SK-N-SH (cell line): ENCODE results near the gene ING5. TPM values are rescaled to one million over a fixed set of nuclear protein-coding genes. Genes with fewer than 3 reads are reported as not detected.

Source experiments
- CTCF ChIA-PET: fragments of 300-600, 350-600 bp; formaldehyde crosslinking; extraction: SDS; loops from one replicate; lab custom pipeline; 2021; lab: Yijun Ruan, JAX
- POLR2A ChIA-PET: fragments of 350-600 bp; sonication (Branson Sonifier 250); formaldehyde crosslinking; extraction: SDS; loops from one replicate; lab custom pipeline; 2020; ENCODE audit warnings: antibody characterized with exemption, inconsistent platforms; lab: Yijun Ruan, JAX
- DNase-seq: peaks from one replicate; pipeline ENCODE4 v3.0.0; 2012
- H2AFZ ChIP-seq: fragments of 200-600 bp; sonication (generic); 2 replicates; pipeline ENCODE4 v1.8.1; 2016; ENCODE audit warnings: antibody characterized with exemption, mild to moderate bottlenecking, low read depth
- H3F3A ChIP-seq: fragments of 200-600 bp; sonication (generic); replicated peaks from 2 replicates; pipeline ENCODE3; 2016; ENCODE audit warnings: antibody characterized with exemption, mild to moderate bottlenecking; ENCODE audit not compliant: insufficient read depth
- H3K27ac ChIP-seq, 2 experiments: fragments of 200-500 bp in 1 of 2; fragments of 200-600 bp in 1 of 2; sonication (Bioruptor generic) in 1 of 2; sonication (generic), shearing (Covaris generic) in 1 of 2; 2 replicates each; pipeline versions ENCODE4 v1.5.1 to v1.6.1; 2014 to 2016; ENCODE audit warnings: low read depth in 2 of 2, inconsistent platforms in 1 of 2, low read length in 1 of 2, mild to moderate bottlenecking in 1 of 2, mixed read lengths in 1 of 2
- H3K27me3 ChIP-seq: fragments of 200-600 bp; sonication (generic), shearing (Covaris generic); 2 replicates; pipeline ENCODE4 v1.6.1; 2016; ENCODE audit warnings: mixed run types; ENCODE audit not compliant: insufficient read depth
- H3K36me3 ChIP-seq, 2 experiments: fragments of 200-500 bp in 1 of 2; fragments of 200-600 bp in 1 of 2; sonication (Bioruptor generic) in 1 of 2; sonication (generic) in 1 of 2; replicated peaks in 1 of 2; 2 replicates each; pipeline versions ENCODE3 to v1.5.1; 2014 to 2016; ENCODE audit warnings: low read length in 1 of 2, mild to moderate bottlenecking in 1 of 2; ENCODE audit not compliant: insufficient read depth in 2 of 2, control insufficient read depth in 1 of 2
- H3K4me1 ChIP-seq, 2 experiments: fragments of 200-500 bp in 1 of 2; fragments of 200-600 bp in 1 of 2; sonication (Bioruptor generic) in 1 of 2; sonication (generic), shearing (Covaris generic) in 1 of 2; 2 replicates each; pipeline versions ENCODE4 v1.5.1 to v1.6.1; 2014 to 2016; ENCODE audit warnings: low read depth in 1 of 2, low read length in 1 of 2, mixed run types in 1 of 2; ENCODE audit not compliant: insufficient read depth in 2 of 2, control insufficient read depth in 1 of 2
- H3K4me2 ChIP-seq: fragments of 200-600 bp; sonication (generic), shearing (Covaris generic); 2 replicates; pipeline ENCODE4 v1.6.1; 2017; ENCODE audit warnings: mixed run types
- H3K4me3 ChIP-seq, 2 experiments: fragments of 200-500 bp in 1 of 2; fragments of 200-600 bp in 1 of 2; sonication (Bioruptor generic) in 1 of 2; sonication (generic), shearing (Covaris generic) in 1 of 2; 2 replicates each; pipeline versions ENCODE4 v1.5.1 to v1.8.1; 2014 to 2016; ENCODE audit warnings: low read depth in 2 of 2, inconsistent platforms in 1 of 2, low read length in 1 of 2, mild to moderate bottlenecking in 1 of 2, mixed read lengths in 1 of 2, moderate library complexity in 1 of 2
- H3K79me2 ChIP-seq: fragments of 200-600 bp; sonication (generic); 2 replicates; pipeline ENCODE4 v1.8.1; 2017; ENCODE audit warnings: mild to moderate bottlenecking; ENCODE audit not compliant: insufficient read depth
- H3K9ac ChIP-seq: fragments of 200-600 bp; sonication (generic); 2 replicates; pipeline ENCODE4 v1.6.1; 2017; ENCODE audit warnings: mixed run types
- H3K9me2 ChIP-seq: fragments of 200-600 bp; sonication (generic); 2 replicates; pipeline ENCODE4 v1.6.1; 2017; ENCODE audit warnings: mixed run types
- H3K9me3 ChIP-seq: fragments of 200-600 bp; sonication (generic); 2 replicates; pipeline ENCODE4 v1.6.1; 2017; ENCODE audit warnings: mixed run types, mild to moderate bottlenecking, moderate library complexity
- H4K20me1 ChIP-seq: fragments of 200-600 bp; sonication (generic); 2 replicates; pipeline ENCODE4 v1.6.1; 2017; ENCODE audit warnings: mild to moderate bottlenecking, mixed run types; ENCODE audit not compliant: insufficient read depth
- MAX ChIP-seq: IDR thresholded peaks from 2 replicates; pipeline ENCODE4 v1.4.0; 2012; ENCODE audit warnings: low read depth
- MXI1 ChIP-seq: IDR thresholded peaks from 2 replicates; pipeline ENCODE4 v1.6.1; 2012; ENCODE audit warnings: mild to moderate bottlenecking, low read depth, low read length, improper control_type of control experiment
- POLR2AphosphoS5 ChIP-seq: IDR thresholded peaks from 2 replicates; pipeline ENCODE4 v1.6.1; 2012; ENCODE audit warnings: low read depth, low read length
- RAD21 ChIP-seq: IDR thresholded peaks from 2 replicates; pipeline ENCODE4 v1.6.1; 2012; ENCODE audit warnings: mild to moderate bottlenecking, low read length
- SIN3A ChIP-seq: IDR thresholded peaks from 2 replicates; pipeline ENCODE4 v1.6.1; 2012; ENCODE audit warnings: low read depth, mild to moderate bottlenecking, low read length, moderate library complexity, borderline replicate concordance
- TCF12 ChIP-seq: IDR thresholded peaks from 2 replicates; pipeline ENCODE4 v1.4.0; 2012
- WGBS: methylation state at CpG from one replicate; pipeline ENCODE4 v1.1.6; 2017; ENCODE audit warnings: low lambda C conversion rate; 5-methylcytosine and 5-hydroxymethylcytosine counted together
- polyA plus RNA-seq, 3 experiments: library from polyadenylated mRNA; depleted of rRNA; stranded (reverse); fragments of >200 nt; gene quantifications; 2 replicates each; pipeline ENCODE4 v1.2.3, GENCODE V29; 2012
- TF ChIP-seq, protein P1 (sequence below): fragments of 150-350 bp; IDR thresholded peaks from 2 replicates; pipeline ENCODE4 v1.6.1; 2016; ENCODE audit warnings: mild to moderate bottlenecking, low read depth, low read length
- TF ChIP-seq, protein P2 (sequence below): IDR thresholded peaks from 2 replicates; pipeline ENCODE4 v1.4.0; 2012; ENCODE audit warnings: low read depth, borderline replicate concordance
- TF ChIP-seq, protein P3 (sequence below): fragments of 200-600 bp; sonication (generic); IDR thresholded peaks from 2 replicates; pipeline ENCODE4 v1.6.1; 2017; ENCODE audit warnings: antibody characterized with exemption, mild to moderate bottlenecking, moderate library complexity
- TF ChIP-seq, protein P4 (sequence below): fragments of 150-350 bp; IDR thresholded peaks from 2 replicates; pipeline ENCODE4 v1.6.1; 2017; ENCODE audit warnings: antibody characterized with exemption, low read length, low read depth, borderline replicate concordance

ING5 gene
- polyA plus RNA-seq, 1 of the 3 experiments (the other 2 are of a cell fraction): 56.3 TPM

- Histone ChIP-seq H3K4me3 (peak overlapping the region; percentile 60 to 75), H3K36me3 (peaks cover 8 to 16% of the 10 kb centered on the region in 2 experiments), H4K20me1 (peaks cover 8% of the 10 kb centered on the region; the same call in 1 of the 2 replicates), H3K4me1 (peaks cover 0 to 11% of the 10 kb centered on the region in 2 experiments; a peak in 1 of 4 replicates), H2AFZ (0 out of 2 replicates have a peak overlapping the region, but pooled peaks have one; percentile 30), H3K79me2 (peaks cover 26% of the 10 kb centered on the region; the same call in 1 of the 2 replicates), H3K9ac (peak overlapping the region; percentile 85; the same call in 1 of the 2 replicates), H3K27me3 (no peaks in the 10 kb centered on the region), H3K9me3 (no peaks in the 10 kb centered on the region), H3K4me2 (peak overlapping the region; percentile 99), H3K9me2 (no peaks in the 10 kb centered on the region), H3K27ac (peak overlapping the region; percentile 83 to 86; a peak in 3 of 4 replicates), H3F3A (peaks cover 12% of the 10 kb centered on the region)
- ChIA-PET CTCF (interaction anchor here (0.7 to 4.9 kb wide), 7 partner anchors 11 to 178 kb away, joined by 3 to 58 read pairs (median 7); partner anchors contain the start of gene RTP5), POLR2A (interaction anchor here (0.7 to 2.8 kb wide), 8 partner anchors 8 to 180 kb away, joined by 3 to 14 read pairs (median 4); partner anchors contain the start of gene D2HGDH)
- peak; percentile 94 for TF ChIP-seq MAX
- TF ChIP-seq RAD21: peak; percentile 49
- TF ChIP-seq TCF12: 0 out of 2 replicates have a peak, but pooled peaks have one; percentile 14
- peak; percentile 90 for TF ChIP-seq MXI1
- TF ChIP-seq, protein P1, sequence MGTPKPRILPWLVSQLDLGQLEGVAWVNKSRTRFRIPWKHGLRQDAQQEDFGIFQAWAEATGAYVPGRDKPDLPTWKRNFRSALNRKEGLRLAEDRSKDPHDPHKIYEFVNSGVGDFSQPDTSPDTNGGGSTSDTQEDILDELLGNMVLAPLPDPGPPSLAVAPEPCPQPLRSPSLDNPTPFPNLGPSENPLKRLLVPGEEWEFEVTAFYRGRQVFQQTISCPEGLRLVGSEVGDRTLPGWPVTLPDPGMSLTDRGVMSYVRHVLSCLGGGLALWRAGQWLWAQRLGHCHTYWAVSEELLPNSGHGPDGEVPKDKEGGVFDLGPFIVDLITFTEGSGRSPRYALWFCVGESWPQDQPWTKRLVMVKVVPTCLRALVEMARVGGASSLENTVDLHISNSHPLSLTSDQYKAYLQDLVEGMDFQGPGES: no peak
- TF ChIP-seq, protein P2, sequence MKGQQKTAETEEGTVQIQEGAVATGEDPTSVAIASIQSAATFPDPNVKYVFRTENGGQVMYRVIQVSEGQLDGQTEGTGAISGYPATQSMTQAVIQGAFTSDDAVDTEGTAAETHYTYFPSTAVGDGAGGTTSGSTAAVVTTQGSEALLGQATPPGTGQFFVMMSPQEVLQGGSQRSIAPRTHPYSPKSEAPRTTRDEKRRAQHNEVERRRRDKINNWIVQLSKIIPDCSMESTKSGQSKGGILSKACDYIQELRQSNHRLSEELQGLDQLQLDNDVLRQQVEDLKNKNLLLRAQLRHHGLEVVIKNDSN: peak; percentile 49; the same call in 1 of the 2 replicates
- TF ChIP-seq POLR2AphosphoS5: no peak
- TF ChIP-seq, protein P3, sequence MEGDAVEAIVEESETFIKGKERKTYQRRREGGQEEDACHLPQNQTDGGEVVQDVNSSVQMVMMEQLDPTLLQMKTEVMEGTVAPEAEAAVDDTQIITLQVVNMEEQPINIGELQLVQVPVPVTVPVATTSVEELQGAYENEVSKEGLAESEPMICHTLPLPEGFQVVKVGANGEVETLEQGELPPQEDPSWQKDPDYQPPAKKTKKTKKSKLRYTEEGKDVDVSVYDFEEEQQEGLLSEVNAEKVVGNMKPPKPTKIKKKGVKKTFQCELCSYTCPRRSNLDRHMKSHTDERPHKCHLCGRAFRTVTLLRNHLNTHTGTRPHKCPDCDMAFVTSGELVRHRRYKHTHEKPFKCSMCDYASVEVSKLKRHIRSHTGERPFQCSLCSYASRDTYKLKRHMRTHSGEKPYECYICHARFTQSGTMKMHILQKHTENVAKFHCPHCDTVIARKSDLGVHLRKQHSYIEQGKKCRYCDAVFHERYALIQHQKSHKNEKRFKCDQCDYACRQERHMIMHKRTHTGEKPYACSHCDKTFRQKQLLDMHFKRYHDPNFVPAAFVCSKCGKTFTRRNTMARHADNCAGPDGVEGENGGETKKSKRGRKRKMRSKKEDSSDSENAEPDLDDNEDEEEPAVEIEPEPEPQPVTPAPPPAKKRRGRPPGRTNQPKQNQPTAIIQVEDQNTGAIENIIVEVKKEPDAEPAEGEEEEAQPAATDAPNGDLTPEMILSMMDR: peak; percentile 51
- 0 out of 2 replicates have a peak, but pooled peaks have one; percentile 80 for TF ChIP-seq SIN3A
- TF ChIP-seq, protein P4, sequence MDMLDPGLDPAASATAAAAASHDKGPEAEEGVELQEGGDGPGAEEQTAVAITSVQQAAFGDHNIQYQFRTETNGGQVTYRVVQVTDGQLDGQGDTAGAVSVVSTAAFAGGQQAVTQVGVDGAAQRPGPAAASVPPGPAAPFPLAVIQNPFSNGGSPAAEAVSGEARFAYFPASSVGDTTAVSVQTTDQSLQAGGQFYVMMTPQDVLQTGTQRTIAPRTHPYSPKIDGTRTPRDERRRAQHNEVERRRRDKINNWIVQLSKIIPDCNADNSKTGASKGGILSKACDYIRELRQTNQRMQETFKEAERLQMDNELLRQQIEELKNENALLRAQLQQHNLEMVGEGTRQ: no peak
- no peak for DNase-seq
- WGBS: 5% methylated on average over 15 of the region's 17 CpGs
Observed at GRCh38 chr2:241701149-241701398, 765 bp upstream of the ING5 start.
